GM10248 (cell line): ENCODE measurements around the gene HTN3.
"Not testable (repeated sequence)": the region's sequence is repeated elsewhere in the genome, so short reads cannot be mapped to it uniquely, and the experiment has no call there.

ENCODE experiments used
- CTCF ChIA-PET: fragments of 300-600 bp; sonication (Branson Sonifier 250); formaldehyde crosslinking; extraction: SDS; loops from one replicate; lab custom pipeline; 2021; ENCODE audit warnings: antibody characterized with exemption; lab: Yijun Ruan, JAX
- POLR2A ChIA-PET: fragments of 350-650 bp; sonication (Branson Sonifier 250); formaldehyde crosslinking; extraction: SDS; loops from one replicate; lab custom pipeline; 2020; ENCODE audit warnings: antibody characterized with exemption; lab: Yijun Ruan, JAX
- DNase-seq: peaks from one replicate; pipeline ENCODE4 v3.0.0; 2012; ENCODE audit errors: extremely low spot score
- TF ChIP-seq, protein P1 (sequence below): IDR thresholded peaks from 2 replicates; pipeline ENCODE4 v1.5.1; 2012; ENCODE audit warnings: mild to moderate bottlenecking, low read depth; ENCODE audit errors: extremely low read depth, missing control alignments, control extremely low read depth

Gene HTN3

DNA sequence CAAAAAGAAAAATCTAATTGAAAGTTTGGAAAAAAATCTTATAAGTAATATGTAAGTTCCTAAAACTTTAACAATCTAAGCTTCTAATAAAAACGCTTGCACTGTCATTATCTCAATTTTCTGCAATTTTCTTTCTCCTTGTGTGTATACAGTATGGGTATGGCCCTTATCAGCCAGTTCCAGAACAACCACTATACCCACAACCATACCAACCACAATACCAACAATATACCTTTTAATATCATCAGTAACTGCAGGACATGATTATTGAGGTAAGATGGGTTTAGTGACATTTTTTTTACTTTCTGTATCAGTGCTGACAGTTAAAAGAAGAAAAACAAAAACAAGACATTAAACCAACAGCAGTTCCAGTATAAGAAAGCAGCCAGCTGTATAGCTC lies 27.5 kb upstream of the HTN3 start:
- DNase-seq = no peak
- TF ChIP-seq, protein P1, sequence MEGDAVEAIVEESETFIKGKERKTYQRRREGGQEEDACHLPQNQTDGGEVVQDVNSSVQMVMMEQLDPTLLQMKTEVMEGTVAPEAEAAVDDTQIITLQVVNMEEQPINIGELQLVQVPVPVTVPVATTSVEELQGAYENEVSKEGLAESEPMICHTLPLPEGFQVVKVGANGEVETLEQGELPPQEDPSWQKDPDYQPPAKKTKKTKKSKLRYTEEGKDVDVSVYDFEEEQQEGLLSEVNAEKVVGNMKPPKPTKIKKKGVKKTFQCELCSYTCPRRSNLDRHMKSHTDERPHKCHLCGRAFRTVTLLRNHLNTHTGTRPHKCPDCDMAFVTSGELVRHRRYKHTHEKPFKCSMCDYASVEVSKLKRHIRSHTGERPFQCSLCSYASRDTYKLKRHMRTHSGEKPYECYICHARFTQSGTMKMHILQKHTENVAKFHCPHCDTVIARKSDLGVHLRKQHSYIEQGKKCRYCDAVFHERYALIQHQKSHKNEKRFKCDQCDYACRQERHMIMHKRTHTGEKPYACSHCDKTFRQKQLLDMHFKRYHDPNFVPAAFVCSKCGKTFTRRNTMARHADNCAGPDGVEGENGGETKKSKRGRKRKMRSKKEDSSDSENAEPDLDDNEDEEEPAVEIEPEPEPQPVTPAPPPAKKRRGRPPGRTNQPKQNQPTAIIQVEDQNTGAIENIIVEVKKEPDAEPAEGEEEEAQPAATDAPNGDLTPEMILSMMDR = no peak
- ChIA-PET POLR2A (no interaction called here), CTCF (interaction anchor here (0.9 kb wide), 1 partner anchor 13 kb away, joined by 3 read pairs; no protein-coding TSS in a partner anchor)

DNA sequence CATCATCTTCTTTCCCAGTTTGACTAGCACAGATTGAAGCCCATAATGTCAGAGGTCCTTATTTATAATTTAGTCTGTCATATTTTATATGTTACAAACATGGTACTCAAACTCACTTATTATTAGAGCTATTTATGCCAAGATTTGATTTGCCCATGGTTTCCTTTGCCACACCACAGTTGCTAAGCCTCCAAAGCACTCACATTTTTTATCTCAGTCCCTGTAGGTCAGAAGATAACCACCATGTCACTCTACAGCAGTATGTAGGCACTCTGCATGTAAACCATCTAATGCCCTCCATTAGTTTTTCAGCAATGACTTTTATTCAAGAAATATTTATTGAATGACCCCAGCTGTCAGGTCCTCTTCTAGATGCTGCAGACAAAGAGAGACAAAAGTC lies 25.8 kb upstream of the HTN3 start:
- ChIA-PET CTCF (no interaction called here), POLR2A (no interaction called here)
- TF ChIP-seq, protein P1 = no peak
- DNase-seq = no peak

DNA sequence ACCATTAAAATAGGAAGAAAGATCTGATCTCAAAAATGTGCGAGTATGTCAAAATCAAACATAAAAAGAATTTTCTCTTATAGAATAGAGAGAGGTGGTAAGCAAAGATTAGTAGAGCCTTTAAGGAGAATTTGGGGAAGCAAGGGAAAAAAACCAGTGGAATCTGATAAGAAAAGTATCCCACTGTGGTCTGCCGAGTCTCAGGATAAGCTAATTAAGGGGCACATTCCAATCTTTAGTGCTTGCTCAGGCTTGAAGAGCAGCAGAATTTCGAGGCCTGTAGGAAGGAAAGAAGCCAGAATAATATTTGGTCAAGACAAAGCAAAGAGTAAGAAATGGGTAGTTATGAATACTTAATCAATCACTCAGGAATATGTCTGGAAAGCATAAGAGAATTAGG lies 19.5 kb upstream of the HTN3 start:
- POLR2A ChIA-PET = no interaction called here
- no peak for DNase-seq
- CTCF ChIA-PET = no interaction called here
- TF ChIP-seq, protein P1 = no peak

DNA sequence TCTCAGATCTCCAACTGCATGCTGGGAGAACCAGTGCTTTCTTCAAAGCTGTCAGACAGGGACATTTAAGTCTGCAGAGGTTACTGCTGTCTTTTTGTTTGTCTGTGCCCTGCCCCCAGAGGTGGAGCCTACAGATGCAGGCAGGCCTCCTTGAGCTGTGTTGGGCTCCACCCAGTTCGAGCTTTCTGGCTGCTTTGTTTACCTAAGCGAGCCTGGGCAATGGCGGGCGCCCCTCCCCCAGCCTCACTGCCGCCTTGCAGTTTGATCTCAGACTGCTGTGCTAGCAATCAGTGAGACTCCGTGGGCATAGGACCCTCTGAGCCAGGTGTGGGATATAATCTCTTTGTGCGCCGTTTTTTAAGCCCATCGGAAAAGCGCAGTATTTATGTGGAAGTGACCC lies 9.3 kb upstream of the HTN3 start:
- DNase-seq, CTCF ChIA-PET, POLR2A ChIA-PET: not testable (repeated sequence)

DNA sequence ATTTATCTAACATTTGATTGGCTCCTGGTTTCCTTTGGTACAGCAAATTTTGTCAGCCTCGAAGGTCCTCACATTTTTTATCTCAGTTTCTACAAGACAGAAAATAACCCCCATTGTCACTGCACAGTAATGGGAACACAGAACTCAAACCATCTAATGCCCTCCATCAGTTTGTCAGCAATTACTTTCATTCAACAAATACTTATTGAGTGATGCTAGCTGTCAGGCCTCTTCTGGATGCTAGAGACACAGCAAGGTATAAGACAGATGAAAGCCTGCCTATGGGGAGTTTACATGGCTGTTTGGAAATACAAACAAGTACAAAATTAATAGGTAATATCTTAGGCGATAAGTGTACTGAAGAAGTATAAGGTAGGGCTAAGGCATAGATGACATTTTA lies 5.0 kb upstream of the HTN3 start:
- DNase-seq = no peak
- TF ChIP-seq, protein P1 = no peak
- ChIA-PET CTCF (no interaction called here), POLR2A (no interaction called here)

DNA sequence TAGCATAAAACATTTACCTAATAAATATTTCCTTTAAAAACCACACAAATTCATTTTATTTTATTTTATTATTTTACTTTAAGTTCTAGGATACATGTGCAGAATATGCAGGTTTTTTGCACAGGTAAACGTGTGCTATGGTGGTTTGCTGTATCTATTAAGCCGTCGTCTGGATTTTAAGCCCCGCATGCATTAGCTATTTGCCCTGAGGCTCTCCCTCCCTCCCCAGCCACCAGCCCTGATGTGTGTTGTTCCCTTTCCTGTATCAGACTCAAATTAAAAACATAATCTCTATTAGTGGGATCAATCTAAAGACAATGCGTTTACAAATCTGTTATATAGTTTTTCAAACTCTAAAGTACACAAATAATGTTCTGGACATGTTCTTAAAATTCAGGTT lies 1.2 kb upstream of the HTN3 start:
- no peak for DNase-seq
- POLR2A ChIA-PET = no interaction called here
- CTCF ChIA-PET = no interaction called here

DNA sequence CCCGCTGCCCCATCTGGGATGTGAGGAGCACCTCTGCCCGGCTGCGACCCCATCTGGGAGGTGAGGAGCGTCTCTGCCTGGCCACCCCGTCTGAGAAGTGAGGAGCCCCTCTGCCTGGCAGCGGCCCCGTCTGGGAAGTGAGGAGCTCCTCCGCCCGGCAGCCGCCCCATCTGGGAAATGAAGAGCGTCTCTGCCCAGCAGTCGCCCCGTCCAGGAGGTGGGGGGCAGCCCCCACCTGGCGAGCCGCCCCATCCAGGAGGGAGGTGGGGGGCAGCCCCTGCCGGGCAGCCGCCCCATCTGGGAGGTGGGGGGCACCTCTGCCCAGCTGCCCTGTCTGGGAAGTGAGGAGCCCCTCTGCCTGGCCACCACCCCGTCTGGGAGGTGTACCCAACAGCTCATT lies 9.3 kb downstream of the HTN3 start:
- CTCF ChIA-PET, POLR2A ChIA-PET: not testable (repeated sequence)

More for the DNA sequence above, 1.2 kb upstream of the HTN3 start:
- TF ChIP-seq, protein P1 = no peak

DNA sequence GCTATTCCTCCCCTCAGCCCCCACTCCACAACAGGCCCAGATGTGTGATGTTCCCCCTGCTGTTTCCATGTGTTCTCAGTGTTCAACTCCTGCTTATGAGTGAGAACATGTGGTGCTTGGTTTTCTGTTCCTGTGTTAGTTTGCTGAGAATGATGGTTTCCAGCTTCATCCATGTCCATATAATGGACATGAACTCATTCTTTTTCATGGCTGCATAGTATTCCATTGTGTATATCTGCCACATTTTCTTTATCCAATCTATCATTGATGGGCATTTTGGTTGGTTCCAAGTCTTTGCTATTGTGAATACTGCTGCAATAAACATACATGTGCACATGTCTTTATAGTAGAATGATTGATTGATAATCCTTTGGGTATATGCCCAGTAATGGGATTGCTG lies 11.7 kb downstream of the HTN3 start:
- CTCF ChIA-PET, DNase-seq, POLR2A ChIA-PET: not testable (repeated sequence)

More for the DNA sequence above, 9.3 kb downstream of the HTN3 start:
- DNase-seq = not testable (repeated sequence)
